ENCODE measurements around the gene CABP7.

Gene CABP7

DNA sequence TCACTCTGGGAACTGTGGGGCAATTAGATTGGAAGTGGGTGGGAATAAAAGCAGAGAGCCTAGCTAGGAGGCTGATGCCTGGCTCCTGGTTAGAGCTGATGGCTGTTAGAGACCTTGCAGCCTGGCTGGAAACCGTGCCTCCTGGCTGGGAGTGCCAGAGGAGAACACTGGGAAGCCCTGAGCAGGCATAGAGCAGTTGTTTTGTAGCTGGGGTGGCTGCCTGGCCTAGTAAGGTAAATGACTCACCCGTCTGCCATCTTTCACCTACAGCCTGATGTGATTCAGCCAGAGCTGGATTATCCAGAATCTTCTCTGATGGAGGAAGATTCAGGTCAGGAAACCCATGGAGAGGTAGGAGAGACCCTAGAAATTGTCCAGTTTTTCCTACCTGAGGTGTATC is 53.4 kb downstream of the CABP7 start:
- no peak for DNase-seq (ENCODE audit: low spot score)

DNA sequence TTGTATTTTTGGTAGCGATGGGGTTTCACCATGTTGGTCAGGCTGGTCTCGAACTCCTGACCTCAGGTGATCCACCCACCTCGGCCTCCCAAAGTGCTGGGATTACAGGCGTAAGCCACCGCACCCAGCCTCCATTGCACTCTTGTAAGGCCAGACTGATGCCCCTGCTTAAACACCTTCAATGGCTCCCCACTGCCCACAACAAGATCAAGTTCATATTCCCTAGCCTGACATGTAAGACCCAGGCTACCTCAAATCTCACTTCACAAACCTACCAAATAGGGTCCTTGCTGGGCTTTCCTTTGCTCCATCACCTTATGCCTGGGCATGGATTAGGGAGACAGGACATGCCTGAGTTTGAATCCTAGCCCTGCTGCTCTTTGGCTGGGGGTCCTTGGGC is 60.4 kb downstream of the CABP7 start:
- no peak for DNase-seq (ENCODE audit: low spot score)

DNA sequence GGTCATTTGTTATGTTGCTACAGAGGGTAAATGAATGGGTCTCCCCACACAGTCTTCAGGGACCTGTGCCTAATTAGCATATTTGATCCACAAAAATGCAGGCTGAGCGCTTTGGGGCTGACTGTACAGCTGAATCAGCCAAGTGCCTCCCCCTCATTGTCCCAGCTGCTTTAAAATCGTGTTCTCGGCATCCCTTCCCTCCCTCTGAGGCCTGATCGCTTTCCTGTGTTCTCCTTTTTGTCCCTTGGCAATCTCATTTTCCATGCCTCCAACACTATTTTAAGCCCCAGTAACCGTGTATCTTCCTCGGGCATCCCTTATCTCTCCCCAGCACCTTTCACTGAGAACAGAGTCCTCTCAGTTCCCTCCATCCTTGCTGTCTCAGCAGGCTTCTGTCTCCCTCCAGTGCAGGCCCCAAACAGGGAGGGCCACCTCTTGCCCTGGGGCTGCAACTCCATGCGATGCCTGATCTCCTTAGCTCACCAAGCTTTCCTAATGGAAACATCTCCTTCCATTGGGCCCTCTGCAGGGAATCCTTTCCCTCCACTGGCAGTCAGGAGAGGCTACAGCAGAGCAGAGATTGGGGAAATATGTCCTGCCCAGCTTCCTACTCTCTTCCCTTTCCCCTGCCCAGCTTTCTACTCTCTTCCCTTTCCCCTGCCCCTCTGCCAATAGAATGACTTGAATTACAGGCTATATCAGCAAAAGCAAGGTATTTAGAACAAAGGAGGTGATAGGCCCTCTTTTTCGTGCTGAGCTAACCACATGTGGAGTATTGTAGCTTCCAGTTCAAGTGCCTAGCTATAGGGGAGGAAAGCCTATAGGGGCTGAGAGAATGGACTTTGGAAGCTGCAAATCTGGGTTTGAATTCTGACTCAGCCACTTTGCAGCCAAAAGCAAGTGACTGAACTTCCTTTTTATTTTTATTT is 61.2 kb downstream of the CABP7 start:
- DNase-seq (ENCODE audit: low spot score): peak; percentile 76
